ENCODE data around the gene EMP2.
"Not testable (repeated sequence)": the region's sequence is repeated elsewhere in the genome, so short reads cannot be mapped to it uniquely, and the experiment has no call there.

The EMP2 gene

GRCh38 chr16:10552281-10552680 is 28.1 kb downstream of the EMP2 start:
- DNase-seq (ENCODE audit: low read depth in 2 of 2): no peak

- no peak for DNase-seq (ENCODE audit: low read depth in 2 of 2)
Measured at GRCh38 chr16:10551881-10552280, 28.5 kb downstream of the EMP2 start.

GRCh38 chr16:10548404-10548803 is 32.0 kb downstream of the EMP2 start:
- DNase-seq (ENCODE audit: low read depth in 2 of 2): no peak

- no peak for DNase-seq (ENCODE audit: low read depth in 2 of 2)
Measured at GRCh38 chr16:10547708-10548107, 32.7 kb downstream of the EMP2 start.

GRCh38 chr16:10543231-10543977 is 37.0 kb downstream of the EMP2 start:
- no peak for DNase-seq (ENCODE audit: low read depth in 2 of 2)

GRCh38 chr16:10541366-10541765 is 39.0 kb downstream of the EMP2 start:
- DNase-seq (ENCODE audit: low read depth in 2 of 2): no peak

GRCh38 chr16:10539793-10540192 is 40.6 kb downstream of the EMP2 start:
- no peak for DNase-seq (ENCODE audit: low read depth in 2 of 2)

GRCh38 chr16:10539236-10539635 is 41.2 kb downstream of the EMP2 start:
- DNase-seq (ENCODE audit: low read depth in 2 of 2): no peak

- DNase-seq (ENCODE audit: low read depth in 2 of 2): no peak
Measured at GRCh38 chr16:10538583-10538982, 41.8 kb downstream of the EMP2 start.

- no peak for DNase-seq (ENCODE audit: low read depth in 2 of 2)
Measured at GRCh38 chr16:10537946-10538345, 42.5 kb downstream of the EMP2 start.

GRCh38 chr16:10536814-10537389 is 43.5 kb downstream of the EMP2 start:
- no peak for DNase-seq (ENCODE audit: low read depth in 2 of 2)

- not testable (repeated sequence) for DNase-seq (ENCODE audit: low read depth in 2 of 2)
Measured at GRCh38 chr16:10536328-10536727, 44.1 kb downstream of the EMP2 start.

- no peak for DNase-seq (ENCODE audit: low read depth in 2 of 2)
Measured at GRCh38 chr16:10535461-10535860, 44.9 kb downstream of the EMP2 start.

GRCh38 chr16:10534748-10535147 is 45.6 kb downstream of the EMP2 start:
- no peak for DNase-seq (ENCODE audit: low read depth in 2 of 2)

- not testable (repeated sequence) for DNase-seq (ENCODE audit: low read depth in 2 of 2)
Measured at GRCh38 chr16:10533612-10534011, 46.8 kb downstream of the EMP2 start.

GRCh38 chr16:10531582-10531981 is 48.8 kb downstream of the EMP2 start:
- no peak for DNase-seq (ENCODE audit: low read depth in 2 of 2)

GRCh38 chr16:10530685-10531084 is 49.7 kb downstream of the EMP2 start:
- no peak for DNase-seq (ENCODE audit: low read depth in 2 of 2)

- no peak for DNase-seq (ENCODE audit: low read depth in 2 of 2)
Measured at GRCh38 chr16:10529895-10530669, 50.3 kb downstream of the EMP2 start.

- no peak for DNase-seq (ENCODE audit: low read depth in 2 of 2)
Measured at GRCh38 chr16:10528635-10529034, 51.8 kb downstream of the EMP2 start.

- no peak for DNase-seq (ENCODE audit: low read depth in 2 of 2)
Measured at GRCh38 chr16:10526962-10527361, 53.4 kb downstream of the EMP2 start.

- no peak for DNase-seq (ENCODE audit: low read depth in 2 of 2)
Measured at GRCh38 chr16:10525214-10525825, 55.1 kb downstream of the EMP2 start.

GRCh38 chr16:10522966-10523365 is 57.4 kb downstream of the EMP2 start:
- DNase-seq (ENCODE audit: low read depth in 2 of 2): no peak
